Stimulated activated naive CD8-positive, alpha-beta T cell treated with anti-CD3 and anti-CD28 coated beads, Interleukin-15, Interleukin-2, amounts not matched to agents 100 ng/mL and 50 ng/mL, for 24 hours (primary cell): ENCODE data around the gene RSU1.
A peak's percentile ranks its signal among the peaks of the same experiment; 100 is the strongest.
"Not testable (repeated sequence)": the region's sequence is repeated elsewhere in the genome, so short reads cannot be mapped to it uniquely, and the experiment has no call there.

Experiments
- H3K27ac Mint-ChIP-seq: one replicate; pipeline ENCODE4 v1.8.0; 2021; ENCODE audit warnings: mild to moderate bottlenecking, mixed read lengths
- H3K27me3 Mint-ChIP-seq: one replicate; pipeline ENCODE4 v1.8.0; 2021; ENCODE audit warnings: mixed read lengths
- H3K36me3 Mint-ChIP-seq: one replicate; pipeline ENCODE4 v1.8.0; 2021; ENCODE audit warnings: low read depth, mixed read lengths
- H3K4me1 Mint-ChIP-seq: one replicate; pipeline ENCODE4 v1.8.0; 2021; ENCODE audit warnings: low read depth, mixed read lengths
- H3K4me3 Mint-ChIP-seq: one replicate; pipeline ENCODE4 v1.8.0; 2021; ENCODE audit warnings: mild to moderate bottlenecking, mixed read lengths
- H3K9me3 Mint-ChIP-seq: one replicate; pipeline ENCODE4 v1.8.0; 2021; ENCODE audit warnings: mixed read lengths

RSU1 gene

GRCh38 chr10:16780338-16780880, 36.8 kb downstream of the RSU1 start:
- Mint-ChIP-seq H3K27ac (no peak overlapping the region), H3K27me3 (no peaks in the 10 kb centered on the region), H3K4me3 (no peak overlapping the region), H3K9me3 (peaks cover 5% of the 10 kb centered on the region), H3K36me3 (peaks cover 33% of the 10 kb centered on the region), H3K4me1 (peaks cover 36% of the 10 kb centered on the region)

GRCh38 chr10:16779384-16779915, 37.8 kb downstream of the RSU1 start:
- peak overlapping the region; percentile 69 for H3K27ac Mint-ChIP-seq
- H3K27me3 Mint-ChIP-seq, result no peaks in the 10 kb centered on the region
- peaks cover 32% of the 10 kb centered on the region for H3K36me3 Mint-ChIP-seq
- H3K9me3 Mint-ChIP-seq, result no peaks in the 10 kb centered on the region
- peak overlapping the region; percentile 55 for H3K4me3 Mint-ChIP-seq
- H3K4me1 Mint-ChIP-seq, result peaks cover 36% of the 10 kb centered on the region

- H3K9me3 Mint-ChIP-seq, result no peaks in the 10 kb centered on the region
- H3K27ac Mint-ChIP-seq, result peak overlapping the region; percentile 76
- H3K4me1 Mint-ChIP-seq, result peaks cover 40% of the 10 kb centered on the region
- peaks cover 30% of the 10 kb centered on the region for H3K36me3 Mint-ChIP-seq
- H3K27me3 Mint-ChIP-seq, result no peaks in the 10 kb centered on the region
- no peak overlapping the region for H3K4me3 Mint-ChIP-seq
Measured at GRCh38 chr10:16777473-16778370, 39.5 kb downstream of the RSU1 start.

GRCh38 chr10:16776896-16777295, 40.3 kb downstream of the RSU1 start:
- Mint-ChIP-seq H3K9me3 (no peaks in the 10 kb centered on the region), H3K27me3 (no peaks in the 10 kb centered on the region), H3K27ac (no peak overlapping the region), H3K4me3 (no peak overlapping the region), H3K36me3 (peaks cover 30% of the 10 kb centered on the region), H3K4me1 (peaks cover 40% of the 10 kb centered on the region)

- peaks cover 8% of the 10 kb centered on the region for H3K36me3 Mint-ChIP-seq
Measured at GRCh38 chr10:16773334-16773733, 43.9 kb downstream of the RSU1 start.

GRCh38 chr10:16770670-16771069, 46.6 kb downstream of the RSU1 start:
- Mint-ChIP-seq H3K27me3 (no peaks in the 10 kb centered on the region), H3K27ac (peak overlapping the region; percentile 26), H3K4me1 (peaks cover 26% of the 10 kb centered on the region), H3K4me3 (no peak overlapping the region), H3K36me3 (no peaks in the 10 kb centered on the region), H3K9me3 (no peaks in the 10 kb centered on the region)

More at GRCh38 chr10:16773334-16773733, 43.9 kb downstream of the RSU1 start:
- Mint-ChIP-seq H3K27ac (no peak overlapping the region), H3K4me1 (peaks cover 36% of the 10 kb centered on the region), H3K27me3 (no peaks in the 10 kb centered on the region), H3K4me3 (no peak overlapping the region), H3K9me3 (no peaks in the 10 kb centered on the region)

- peak overlapping the region; percentile 8 for H3K27ac Mint-ChIP-seq
- no peaks in the 10 kb centered on the region for H3K27me3 Mint-ChIP-seq
- H3K9me3 Mint-ChIP-seq, result no peaks in the 10 kb centered on the region
- H3K36me3 Mint-ChIP-seq, result no peaks in the 10 kb centered on the region
- H3K4me3 Mint-ChIP-seq, result no peak overlapping the region
- peaks cover 26% of the 10 kb centered on the region for H3K4me1 Mint-ChIP-seq
Measured at GRCh38 chr10:16770141-16770540, 47.1 kb downstream of the RSU1 start.

- no peaks in the 10 kb centered on the region for H3K9me3 Mint-ChIP-seq
- H3K4me3 Mint-ChIP-seq, result no peak overlapping the region
- no peak overlapping the region for H3K27ac Mint-ChIP-seq
- peaks cover 26% of the 10 kb centered on the region for H3K4me1 Mint-ChIP-seq
- H3K27me3 Mint-ChIP-seq, result no peaks in the 10 kb centered on the region
- H3K36me3 Mint-ChIP-seq, result no peaks in the 10 kb centered on the region
Measured at GRCh38 chr10:16769331-16769730, 47.9 kb downstream of the RSU1 start.

GRCh38 chr10:16768702-16769101, 48.5 kb downstream of the RSU1 start:
- no peaks in the 10 kb centered on the region for H3K9me3 Mint-ChIP-seq
- H3K27me3 Mint-ChIP-seq, result no peaks in the 10 kb centered on the region
- no peak overlapping the region for H3K4me3 Mint-ChIP-seq
- H3K4me1 Mint-ChIP-seq, result peaks cover 24% of the 10 kb centered on the region
- no peak overlapping the region for H3K27ac Mint-ChIP-seq
- H3K36me3 Mint-ChIP-seq, result no peaks in the 10 kb centered on the region

GRCh38 chr10:16765509-16766375, 51.5 kb downstream of the RSU1 start:
- H3K4me3 Mint-ChIP-seq, result no peak overlapping the region
- no peaks in the 10 kb centered on the region for H3K9me3 Mint-ChIP-seq
- no peak overlapping the region for H3K27ac Mint-ChIP-seq
- peaks cover 13% of the 10 kb centered on the region for H3K4me1 Mint-ChIP-seq
- peaks cover 5% of the 10 kb centered on the region for H3K36me3 Mint-ChIP-seq
- H3K27me3 Mint-ChIP-seq, result no peaks in the 10 kb centered on the region

GRCh38 chr10:16761300-16761699, 55.9 kb downstream of the RSU1 start:
- Mint-ChIP-seq H3K4me3 (no peak overlapping the region), H3K27me3 (no peaks in the 10 kb centered on the region), H3K9me3 (no peaks in the 10 kb centered on the region), H3K27ac (no peak overlapping the region), H3K36me3 (peaks cover 32% of the 10 kb centered on the region), H3K4me1 (peaks cover 7% of the 10 kb centered on the region)

GRCh38 chr10:16756561-16757221, 60.5 kb downstream of the RSU1 start:
- peaks cover 7% of the 10 kb centered on the region for H3K4me1 Mint-ChIP-seq
- H3K27ac Mint-ChIP-seq, result peak overlapping the region; percentile 50
- no peaks in the 10 kb centered on the region for H3K27me3 Mint-ChIP-seq
- H3K4me3 Mint-ChIP-seq, result no peak overlapping the region
- H3K9me3 Mint-ChIP-seq, result no peaks in the 10 kb centered on the region
- H3K36me3 Mint-ChIP-seq, result peaks cover 43% of the 10 kb centered on the region

GRCh38 chr10:16754765-16755164, 62.5 kb downstream of the RSU1 start:
- Mint-ChIP-seq H3K4me1 (peaks cover 7% of the 10 kb centered on the region), H3K36me3 (peaks cover 46% of the 10 kb centered on the region), H3K27me3 (no peaks in the 10 kb centered on the region), H3K4me3 (no peak overlapping the region), H3K27ac (no peak overlapping the region), H3K9me3 (no peaks in the 10 kb centered on the region)

GRCh38 chr10:16752849-16753248, 64.4 kb downstream of the RSU1 start:
- H3K36me3 Mint-ChIP-seq, result peaks cover 44% of the 10 kb centered on the region
- H3K4me1 Mint-ChIP-seq, H3K27me3 Mint-ChIP-seq, H3K4me3 Mint-ChIP-seq, H3K9me3 Mint-ChIP-seq, H3K27ac Mint-ChIP-seq: not testable (repeated sequence)
